C4-2B (cell line): ENCODE measurements around the gene SYTL5.
A peak's percentile ranks its signal among the peaks of the same experiment; 100 is the strongest.

Experiments
- H3K27ac ChIP-seq: fragments of 450-650 bp; 2 replicates; pipeline ENCODE4 v1.5.1; 2017
- ZFX ChIP-seq: fragments of 450-650 bp; IDR thresholded peaks from 2 replicates; pipeline ENCODE4 v1.6.1; 2017
- TF ChIP-seq, protein P1 (sequence below): fragments of 450-650 bp; conservative IDR thresholded peaks from 2 replicates; pipeline ENCODE4 v1.5.1; 2017; ENCODE audit warnings: mild to moderate bottlenecking

SYTL5 gene

DNA sequence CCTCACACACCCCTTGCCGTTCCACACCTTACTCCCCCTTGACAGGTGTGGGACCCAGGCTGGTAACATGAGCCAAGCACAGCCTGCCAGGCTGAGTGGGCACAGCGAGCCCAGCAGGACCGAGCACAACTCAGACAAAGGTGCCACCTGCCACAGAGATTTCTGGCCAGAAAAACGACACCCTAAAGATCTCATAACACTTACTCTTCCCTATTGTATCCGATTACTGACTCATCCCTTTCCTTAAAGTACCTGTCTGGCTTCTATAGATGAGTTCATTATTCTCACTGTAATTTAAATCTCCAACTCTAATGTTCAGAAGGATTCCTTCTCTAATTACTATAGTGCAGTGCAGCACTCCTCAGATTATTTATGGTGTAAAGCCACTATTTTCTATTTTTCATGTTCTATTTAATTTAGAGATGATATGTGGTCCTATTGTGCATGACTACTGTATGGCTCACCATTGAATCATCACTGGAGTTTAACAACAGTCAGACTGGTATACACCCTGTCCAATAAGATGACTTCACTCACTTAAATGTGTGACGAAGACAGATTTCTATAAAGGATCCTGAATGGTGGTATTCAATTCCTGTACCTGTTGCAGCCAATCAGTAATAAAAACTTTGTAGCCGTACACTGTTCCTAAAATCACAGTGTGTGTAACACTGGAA is 7.6 kb upstream of the SYTL5 start:
- TF ChIP-seq ZFX = no peak
- TF ChIP-seq, protein P1, sequence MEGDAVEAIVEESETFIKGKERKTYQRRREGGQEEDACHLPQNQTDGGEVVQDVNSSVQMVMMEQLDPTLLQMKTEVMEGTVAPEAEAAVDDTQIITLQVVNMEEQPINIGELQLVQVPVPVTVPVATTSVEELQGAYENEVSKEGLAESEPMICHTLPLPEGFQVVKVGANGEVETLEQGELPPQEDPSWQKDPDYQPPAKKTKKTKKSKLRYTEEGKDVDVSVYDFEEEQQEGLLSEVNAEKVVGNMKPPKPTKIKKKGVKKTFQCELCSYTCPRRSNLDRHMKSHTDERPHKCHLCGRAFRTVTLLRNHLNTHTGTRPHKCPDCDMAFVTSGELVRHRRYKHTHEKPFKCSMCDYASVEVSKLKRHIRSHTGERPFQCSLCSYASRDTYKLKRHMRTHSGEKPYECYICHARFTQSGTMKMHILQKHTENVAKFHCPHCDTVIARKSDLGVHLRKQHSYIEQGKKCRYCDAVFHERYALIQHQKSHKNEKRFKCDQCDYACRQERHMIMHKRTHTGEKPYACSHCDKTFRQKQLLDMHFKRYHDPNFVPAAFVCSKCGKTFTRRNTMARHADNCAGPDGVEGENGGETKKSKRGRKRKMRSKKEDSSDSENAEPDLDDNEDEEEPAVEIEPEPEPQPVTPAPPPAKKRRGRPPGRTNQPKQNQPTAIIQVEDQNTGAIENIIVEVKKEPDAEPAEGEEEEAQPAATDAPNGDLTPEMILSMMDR = no peak
- H3K27ac ChIP-seq = no peak overlapping the region

DNA sequence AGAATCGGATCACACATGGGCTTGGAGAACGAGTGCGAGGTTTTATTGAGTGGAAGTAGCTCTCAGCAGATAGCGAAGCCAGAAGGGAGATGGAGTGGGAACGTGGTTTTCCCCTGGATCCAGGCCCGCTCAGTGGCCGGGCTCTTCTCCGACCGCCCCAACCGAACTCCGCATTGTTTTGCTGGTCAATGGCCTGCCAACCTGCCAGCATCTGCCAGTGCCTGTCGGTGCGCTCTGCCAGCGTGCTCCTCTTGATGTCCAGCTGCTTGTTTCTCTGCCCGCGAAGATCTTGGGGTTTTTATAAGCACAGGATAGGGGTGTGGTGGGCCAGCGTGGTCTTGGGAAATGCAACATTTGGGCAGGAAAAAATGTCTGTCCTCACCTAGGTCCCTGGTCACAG is 5.6 kb upstream of the SYTL5 start:
- H3K27ac ChIP-seq = no peak overlapping the region
- TF ChIP-seq, protein P1 = no peak
- TF ChIP-seq ZFX = no peak

DNA sequence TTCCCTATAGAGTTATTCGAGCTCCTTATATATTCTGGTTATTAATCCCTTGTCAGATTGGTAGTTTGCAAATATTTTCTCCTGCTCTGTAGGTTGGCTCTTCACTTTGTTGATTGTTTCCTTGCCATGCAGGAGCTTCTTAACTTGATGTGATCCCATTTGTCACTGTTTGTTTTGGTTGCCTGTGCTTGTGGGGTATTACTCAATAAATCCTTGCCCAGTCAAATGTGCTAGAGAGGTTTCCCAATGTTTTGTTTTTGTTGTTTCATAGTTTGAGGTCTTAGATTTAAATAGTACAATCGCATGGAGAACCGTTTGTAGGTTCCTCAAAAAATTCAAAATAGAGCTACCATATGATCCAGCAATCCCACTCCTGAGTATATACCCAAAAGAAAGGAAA is 2.3 kb upstream of the SYTL5 start:
- no peak for TF ChIP-seq ZFX
- TF ChIP-seq, protein P1 = no peak
- no peak overlapping the region for H3K27ac ChIP-seq

DNA sequence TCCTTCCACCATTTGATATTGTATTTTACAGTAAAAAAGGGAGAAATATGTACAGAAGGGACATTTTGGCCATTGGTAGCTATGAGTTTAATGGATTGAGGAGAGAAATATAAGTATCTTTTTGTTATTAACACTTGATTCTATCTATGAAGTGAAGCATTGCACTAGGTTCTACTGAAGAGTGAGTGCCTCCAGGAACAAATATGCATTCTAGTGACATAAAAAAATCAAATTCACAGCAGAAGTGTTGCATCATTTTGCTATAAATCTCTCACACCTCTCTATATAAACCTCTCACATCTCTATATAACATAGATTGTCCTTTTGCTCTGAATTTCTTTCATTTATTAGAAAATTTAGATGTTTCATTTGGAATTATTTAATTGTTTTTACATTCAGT is 425 bp downstream of the SYTL5 start:
- TF ChIP-seq, protein P1 = no peak
- no peak overlapping the region for H3K27ac ChIP-seq

DNA sequence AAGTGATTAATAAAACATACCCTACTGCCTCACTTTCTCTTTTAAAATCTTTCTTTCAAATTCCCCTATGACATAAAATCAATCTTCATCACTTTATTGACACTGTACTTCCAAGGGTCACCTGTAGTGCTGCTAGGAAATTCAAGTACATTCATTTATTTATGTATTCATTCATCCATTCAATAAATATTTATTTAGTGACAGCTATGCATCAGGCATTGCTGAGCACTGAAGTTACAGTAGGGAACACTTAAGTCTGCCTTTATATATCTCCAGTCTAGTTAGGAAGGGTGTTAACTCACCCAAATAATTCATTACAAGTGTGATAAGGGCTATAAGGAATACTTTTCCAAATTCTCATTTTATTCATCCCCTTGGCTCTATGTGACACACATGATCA is 2.3 kb downstream of the SYTL5 start:
- H3K27ac ChIP-seq = no peak overlapping the region
- TF ChIP-seq ZFX = no peak
- TF ChIP-seq, protein P1 = 0 out of 2 replicates have a peak, but pooled peaks have one; percentile 8

DNA sequence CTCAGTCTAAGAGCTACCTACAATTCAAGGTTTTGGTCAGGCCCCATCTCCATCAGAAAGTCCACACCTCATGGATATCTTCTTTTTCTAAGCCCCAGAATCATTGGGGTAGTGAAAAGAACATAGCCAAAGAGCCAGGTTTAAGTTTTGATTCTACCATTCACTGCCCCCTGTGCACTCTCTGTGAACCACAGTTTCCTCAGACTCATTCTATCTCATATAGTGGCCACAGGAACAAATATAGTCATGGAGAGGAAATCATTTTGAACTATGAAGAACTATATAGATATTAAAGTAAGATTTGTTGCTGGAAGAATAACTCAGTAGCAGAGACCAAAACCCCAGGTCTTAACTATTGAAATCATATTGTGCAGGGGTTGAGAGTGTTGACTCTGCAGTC is 3.3 kb downstream of the SYTL5 start:
- no peak overlapping the region for H3K27ac ChIP-seq
- no peak for TF ChIP-seq ZFX
- TF ChIP-seq, protein P1 = no peak

DNA sequence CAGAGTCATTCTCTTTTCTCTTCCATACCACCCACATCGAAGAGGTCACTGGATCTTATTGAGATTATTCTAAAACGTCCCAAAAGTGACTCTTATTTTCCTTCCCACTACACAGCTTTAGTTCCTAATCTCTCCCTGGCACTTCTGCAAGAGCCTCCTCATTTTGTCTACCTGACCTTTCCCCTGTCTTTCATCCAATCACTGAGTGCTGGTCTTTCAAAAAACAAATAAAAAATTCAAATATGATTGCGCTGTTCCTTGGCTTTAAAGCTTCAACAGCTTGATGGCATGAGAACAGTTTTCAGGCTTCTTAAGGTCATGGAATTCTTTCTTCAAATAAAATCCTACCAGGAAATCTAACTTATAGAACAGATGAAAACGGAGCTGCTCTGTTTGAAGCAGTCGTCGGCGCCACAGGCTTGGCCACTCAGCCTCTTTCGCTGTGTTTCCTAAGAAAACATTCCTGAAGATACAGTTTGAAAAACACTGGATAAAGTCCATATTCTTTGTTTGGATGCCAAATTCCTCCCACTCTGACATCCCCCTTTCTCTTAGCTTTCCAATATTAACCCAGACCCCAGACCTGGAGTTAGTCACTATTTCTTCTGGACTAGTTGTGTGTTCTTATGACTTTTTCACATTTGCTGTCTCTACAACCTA is 12.5 kb downstream of the SYTL5 start:
- no peak overlapping the region for H3K27ac ChIP-seq
- TF ChIP-seq, protein P1 = no peak
- TF ChIP-seq ZFX = no peak
